GM06990 (cell line): ENCODE results near the gene MAML1.

Source experiments
- DNase-seq: peaks from one replicate; pipeline ENCODE4 v3.0.0-alpha.2; 2011; ENCODE audit not compliant: insufficient read length; ENCODE audit errors: extremely low read depth
- H3K27me3 ChIP-seq: replicated peaks from 2 replicates; pipeline ENCODE4 v1.6.0; 2011; ENCODE audit warnings: low read length; ENCODE audit not compliant: control insufficient read depth, insufficient read depth
- H3K36me3 ChIP-seq: 2 replicates; pipeline ENCODE4 v1.5.1; 2011; ENCODE audit warnings: low read length; ENCODE audit not compliant: control insufficient read depth, insufficient read depth
- H3K4me3 ChIP-seq: replicated peaks from 2 replicates; pipeline ENCODE4 v1.5.1; 2011; ENCODE audit warnings: low read depth, mild to moderate bottlenecking, control low read depth, low read length
- TF ChIP-seq, protein P1 (sequence below): IDR thresholded peaks from 2 replicates; pipeline ENCODE4 v1.5.1; 2011; ENCODE audit warnings: low read length, control low read depth, mild to moderate bottlenecking, inconsistent platforms; ENCODE audit not compliant: insufficient read depth, poor library complexity, severe bottlenecking

MAML1 gene

DNA sequence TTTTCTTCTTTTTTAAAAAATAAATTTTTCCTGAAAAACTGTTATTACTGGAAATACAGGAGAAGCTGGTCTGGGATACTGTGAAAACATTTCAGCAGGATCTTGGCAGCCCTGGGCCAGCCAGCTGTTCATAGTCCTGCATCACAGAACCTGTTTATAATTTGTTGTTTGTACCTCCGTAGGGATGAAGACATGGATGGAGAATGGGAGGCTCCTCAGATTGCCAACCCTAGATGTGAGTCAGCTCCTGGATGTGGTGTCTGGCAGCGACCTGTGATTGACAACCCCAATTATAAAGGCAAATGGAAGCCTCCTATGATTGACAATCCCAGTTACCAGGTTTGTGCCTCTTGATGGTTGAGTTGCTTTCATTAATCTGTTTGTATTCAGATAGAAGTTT is 12.4 kb upstream of the MAML1 start:
- peaks cover 30% of the 10 kb centered on the region for H3K36me3 ChIP-seq
- no peaks in the 10 kb centered on the region for H3K27me3 ChIP-seq
- no peak overlapping the region for H3K4me3 ChIP-seq
- no peak for DNase-seq
- TF ChIP-seq, protein P1, sequence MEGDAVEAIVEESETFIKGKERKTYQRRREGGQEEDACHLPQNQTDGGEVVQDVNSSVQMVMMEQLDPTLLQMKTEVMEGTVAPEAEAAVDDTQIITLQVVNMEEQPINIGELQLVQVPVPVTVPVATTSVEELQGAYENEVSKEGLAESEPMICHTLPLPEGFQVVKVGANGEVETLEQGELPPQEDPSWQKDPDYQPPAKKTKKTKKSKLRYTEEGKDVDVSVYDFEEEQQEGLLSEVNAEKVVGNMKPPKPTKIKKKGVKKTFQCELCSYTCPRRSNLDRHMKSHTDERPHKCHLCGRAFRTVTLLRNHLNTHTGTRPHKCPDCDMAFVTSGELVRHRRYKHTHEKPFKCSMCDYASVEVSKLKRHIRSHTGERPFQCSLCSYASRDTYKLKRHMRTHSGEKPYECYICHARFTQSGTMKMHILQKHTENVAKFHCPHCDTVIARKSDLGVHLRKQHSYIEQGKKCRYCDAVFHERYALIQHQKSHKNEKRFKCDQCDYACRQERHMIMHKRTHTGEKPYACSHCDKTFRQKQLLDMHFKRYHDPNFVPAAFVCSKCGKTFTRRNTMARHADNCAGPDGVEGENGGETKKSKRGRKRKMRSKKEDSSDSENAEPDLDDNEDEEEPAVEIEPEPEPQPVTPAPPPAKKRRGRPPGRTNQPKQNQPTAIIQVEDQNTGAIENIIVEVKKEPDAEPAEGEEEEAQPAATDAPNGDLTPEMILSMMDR = no peak

GRCh38 chr5:179724163-179724562 is 8.5 kb upstream of the MAML1 start:
- DNase-seq = no peak
- no peak overlapping the region for H3K4me3 ChIP-seq
- no peaks in the 10 kb centered on the region for H3K27me3 ChIP-seq
- TF ChIP-seq, protein P1 = no peak
- H3K36me3 ChIP-seq = peaks cover 27% of the 10 kb centered on the region

DNA sequence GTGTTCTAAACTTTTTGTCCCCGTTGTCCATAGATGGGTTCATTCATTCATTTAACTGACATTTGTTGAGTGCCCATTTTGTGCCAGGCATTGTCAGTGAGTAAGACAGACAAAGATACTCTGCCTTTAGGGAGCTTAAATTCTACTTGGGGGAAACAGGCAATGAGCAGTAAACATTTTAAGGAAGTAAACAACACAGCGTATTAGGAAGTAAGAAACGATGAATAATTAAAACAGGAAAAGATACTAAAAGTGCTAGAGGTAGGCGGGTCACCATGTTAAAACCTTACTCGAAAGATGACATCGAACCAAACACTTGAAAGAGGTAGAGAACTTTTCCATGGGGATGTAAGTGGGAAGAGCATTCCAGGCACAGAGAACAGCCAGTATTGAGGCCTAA is 5.5 kb upstream of the MAML1 start:
- peaks cover 20% of the 10 kb centered on the region for H3K36me3 ChIP-seq
- TF ChIP-seq, protein P1 = no peak
- no peak overlapping the region for H3K4me3 ChIP-seq

GRCh38 chr5:179729303-179729702 is 3.3 kb upstream of the MAML1 start:
- Histone ChIP-seq H3K4me3 (no peak overlapping the region), H3K36me3 (peaks cover 16% of the 10 kb centered on the region), H3K27me3 (no peaks in the 10 kb centered on the region)
- DNase-seq = no peak
- TF ChIP-seq, protein P1 = no peak

More for the DNA sequence above, 5.5 kb upstream of the MAML1 start:
- DNase-seq = no peak
- H3K27me3 ChIP-seq = no peaks in the 10 kb centered on the region

- TF ChIP-seq, protein P1 = no peak
- no peak for DNase-seq
- Histone ChIP-seq H3K36me3 (peaks cover 13% of the 10 kb centered on the region), H3K4me3 (no peak overlapping the region), H3K27me3 (no peaks in the 10 kb centered on the region)
Observed at GRCh38 chr5:179729727-179730126, 2.9 kb upstream of the MAML1 start.

DNA sequence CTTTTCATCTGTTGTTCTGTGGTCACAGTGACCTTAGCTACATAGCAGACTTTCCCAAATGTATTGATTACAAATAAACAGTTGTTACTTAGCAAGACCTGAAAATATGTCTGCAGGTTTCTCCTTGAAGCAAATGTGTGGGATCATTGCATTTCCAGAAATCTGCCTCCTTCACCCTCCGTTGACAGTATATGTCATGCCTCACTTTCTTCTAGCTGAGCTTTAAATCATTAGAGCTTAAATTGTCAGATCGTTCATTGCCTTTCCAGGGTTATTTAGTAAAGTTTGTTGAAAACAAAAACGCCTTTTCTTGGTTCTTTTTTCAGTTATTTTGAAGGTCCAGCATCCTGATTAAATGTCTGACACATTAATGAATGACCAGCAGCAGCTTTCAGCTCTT is 2.3 kb upstream of the MAML1 start:
- TF ChIP-seq, protein P1 = no peak
- no peak for DNase-seq
- H3K27me3 ChIP-seq = no peaks in the 10 kb centered on the region
- H3K36me3 ChIP-seq = peaks cover 10% of the 10 kb centered on the region
- H3K4me3 ChIP-seq = no peak overlapping the region
